H1 (cell line): Measurements from ENCODE around the gene ENTPD8. TPM values are rescaled to one million over a fixed set of nuclear protein-coding genes. Genes with fewer than 3 reads are reported as not detected.
A peak's percentile ranks its signal among the peaks of the same experiment; 100 is the strongest.

ENCODE experiments used
- CTCF ChIA-PET: fragments of 300-600 bp; sonication (Branson Sonifier 250); formaldehyde crosslinking; loops from one replicate; lab custom pipeline; 2021; ENCODE audit not compliant: partially characterized antibody; lab: Charles Lee
- POLR2A ChIA-PET: fragments of 300-600 bp; sonication (Branson Sonifier 250); formaldehyde crosslinking; loops from one replicate; lab custom pipeline; 2021; ENCODE audit warnings: inconsistent platforms; ENCODE audit not compliant: partially characterized antibody; lab: Charles Lee
- DNase-seq, 2 experiments: peaks; one replicate each; pipeline versions ENCODE4 v3.0.0 to v3.0.0-alpha.2; 2010 to 2022; ENCODE audit warnings: low spot score in 2 of 2, low read depth in 1 of 2, mixed read lengths in 1 of 2
- FAIRE-seq: peaks from 2 replicates; lab custom pipeline; 2011; peaks lifted over from hg19 to GRCh38; lab: Jason Lieb, UNC
- H2AFZ ChIP-seq: 2 replicates; pipeline ENCODE4 v1.8.1; 2012; ENCODE audit warnings: low read length, inconsistent platforms
- H2AK5ac ChIP-seq: 2 replicates; pipeline ENCODE4 v1.6.1; 2013; ENCODE audit warnings: low read depth, low read length
- H2BK120ac ChIP-seq: replicated peaks from 2 replicates; pipeline ENCODE3; 2013; ENCODE audit warnings: low read depth, low read length, inconsistent platforms
- H2BK12ac ChIP-seq: 2 replicates; pipeline ENCODE4 v1.6.1; 2013; ENCODE audit warnings: low read depth, low read length
- H2BK15ac ChIP-seq: 2 replicates; pipeline ENCODE4 v1.6.1; 2013; ENCODE audit warnings: low read length
- H2BK20ac ChIP-seq: 2 replicates; pipeline ENCODE4 v1.6.1; 2013; ENCODE audit warnings: low read length
- H2BK5ac ChIP-seq: 2 replicates; pipeline ENCODE4 v1.6.1; 2013; ENCODE audit warnings: low read depth, low read length
- H3K14ac ChIP-seq: 2 replicates; pipeline ENCODE4 v1.6.1; 2013; ENCODE audit warnings: inconsistent platforms; ENCODE audit not compliant: insufficient read length
- H3K18ac ChIP-seq: 2 replicates; pipeline ENCODE4 v1.6.1; 2013; ENCODE audit warnings: low read length; ENCODE audit errors: extremely low read depth
- H3K23ac ChIP-seq: 2 replicates; pipeline ENCODE4 v1.6.1; 2013; ENCODE audit warnings: inconsistent platforms; ENCODE audit not compliant: insufficient read length
- H3K23me2 ChIP-seq: 2 replicates; pipeline ENCODE4 v1.6.1; 2013; ENCODE audit warnings: low read depth, low read length
- H3K27ac ChIP-seq: 2 replicates; pipeline ENCODE4 v1.6.1; 2011; ENCODE audit warnings: low read depth, low read length, inconsistent platforms
- H3K27me3 ChIP-seq, 4 experiments: replicated peaks in 1 of 4; 1 replicate in 1 of 4; 2 replicates in 3 of 4; pipeline versions ENCODE4 v1.6.1 to v1.8.1; 2011 to 2013; ENCODE audit warnings: low read length in 3 of 4, mild to moderate bottlenecking in 3 of 4, inconsistent platforms in 2 of 4, mixed read lengths in 2 of 4, moderate library complexity in 1 of 4; ENCODE audit not compliant: control insufficient read depth in 3 of 4, insufficient read depth in 3 of 4; ENCODE audit errors: extremely low read depth in 1 of 4
- H3K36me3 ChIP-seq, 4 experiments: 2 replicates each; pipeline versions ENCODE4 v1.6.1 to v1.8.1; 2011 to 2013; ENCODE audit warnings: mild to moderate bottlenecking in 4 of 4, low read length in 3 of 4, moderate library complexity in 2 of 4, control low read depth in 1 of 4, inconsistent platforms in 1 of 4; ENCODE audit not compliant: insufficient read depth in 4 of 4, control insufficient read depth in 2 of 4
- H3K4ac ChIP-seq: replicated peaks from 2 replicates; pipeline ENCODE3; 2013; ENCODE audit warnings: low read length, low read depth, mixed read lengths, inconsistent platforms; ENCODE audit not compliant: insufficient read length
- H3K4me1 ChIP-seq, 4 experiments: replicated peaks in 1 of 4; 1 replicate in 1 of 4; 2 replicates in 3 of 4; pipeline versions ENCODE4 v1.6.1 to v1.8.1; 2011 to 2013; ENCODE audit warnings: low read length in 3 of 4, inconsistent platforms in 2 of 4, mixed read lengths in 1 of 4; ENCODE audit not compliant: insufficient read depth in 4 of 4, control insufficient read depth in 3 of 4
- H3K4me2 ChIP-seq, 2 experiments: 2 replicates each; pipeline versions ENCODE4 v1.6.1 to v1.8.1; 2011 to 2013; ENCODE audit warnings: low read depth in 2 of 2, low read length in 2 of 2, control low read depth in 1 of 2, inconsistent platforms in 1 of 2, mild to moderate bottlenecking in 1 of 2; ENCODE audit not compliant: insufficient read depth in 1 of 2
- H3K4me3 ChIP-seq, 4 experiments: fragments of 200-600, 300-600 bp in 1 of 4; sonication (generic), shearing (Covaris generic), sonication (Bioruptor Twin) in 1 of 4; 2 replicates each; pipeline versions ENCODE4 v1.5.1 to v1.8.1; 2011 to 2016; ENCODE audit warnings: low read length in 4 of 4, low read depth in 3 of 4, control low read depth in 2 of 4, inconsistent platforms in 2 of 4, mild to moderate bottlenecking in 2 of 4, mixed read lengths in 1 of 4, moderate library complexity in 1 of 4; ENCODE audit not compliant: insufficient read depth in 2 of 4; ENCODE audit errors: extremely low read depth in 1 of 4
- H3K56ac ChIP-seq: replicated peaks from 2 replicates; pipeline ENCODE3; 2013; ENCODE audit warnings: low read depth, mild to moderate bottlenecking, mixed read lengths, low read length, inconsistent platforms; ENCODE audit not compliant: insufficient read length
- H3K79me1 ChIP-seq: 2 replicates; pipeline ENCODE4 v1.6.1; 2013; ENCODE audit warnings: low read depth, low read length, control low read depth
- H3K79me2 ChIP-seq, 2 experiments: 2 replicates each; pipeline versions ENCODE4 v1.6.1 to v1.8.1; 2012 to 2013; ENCODE audit warnings: low read length in 2 of 2, mild to moderate bottlenecking in 2 of 2, inconsistent platforms in 1 of 2; ENCODE audit not compliant: insufficient read depth in 2 of 2, control insufficient read depth in 1 of 2
- H3K9ac ChIP-seq, 4 experiments: replicated peaks in 1 of 4; 1 replicate in 1 of 4; 2 replicates in 3 of 4; pipeline versions ENCODE4 v1.6.1 to v1.8.1; 2011 to 2013; ENCODE audit warnings: low read depth in 3 of 4, low read length in 3 of 4, control low read depth in 2 of 4, mild to moderate bottlenecking in 2 of 4, moderate library complexity in 2 of 4, inconsistent platforms in 1 of 4; ENCODE audit errors: extremely low read depth in 1 of 4
- H3K9me3 ChIP-seq, 2 experiments: 2 replicates each; pipeline versions ENCODE4 v1.6.1 to v1.8.1; 2012 to 2013; ENCODE audit warnings: mild to moderate bottlenecking in 2 of 2, moderate library complexity in 2 of 2, control low read depth in 1 of 2, inconsistent platforms in 1 of 2, low read depth in 1 of 2, low read length in 1 of 2, mixed read lengths in 1 of 2; ENCODE audit not compliant: insufficient read depth in 2 of 2
- H4K20me1 ChIP-seq, 2 experiments: replicated peaks in 1 of 2; 2 replicates each; pipeline versions ENCODE3 to v1.8.1; 2011 to 2013; ENCODE audit warnings: inconsistent platforms in 2 of 2, low read length in 2 of 2, mild to moderate bottlenecking in 1 of 2; ENCODE audit not compliant: insufficient read depth in 2 of 2, control insufficient read depth in 1 of 2
- H4K5ac ChIP-seq: 2 replicates; pipeline ENCODE4 v1.6.1; 2013; ENCODE audit warnings: low read length, low read depth, mixed read lengths, inconsistent platforms; ENCODE audit not compliant: insufficient read length
- H4K8ac ChIP-seq: 2 replicates; pipeline ENCODE4 v1.8.0; 2013; ENCODE audit warnings: mild to moderate bottlenecking, moderate library complexity, low read length, inconsistent platforms; ENCODE audit not compliant: insufficient read depth; ENCODE audit errors: extremely low read depth
- H4K91ac ChIP-seq: replicated peaks from 2 replicates; pipeline ENCODE3; 2013; ENCODE audit warnings: low read length, mixed read lengths, inconsistent platforms; ENCODE audit not compliant: insufficient read length
- BCL11A ChIP-seq, 2 experiments: IDR thresholded peaks; one replicate each; pipeline ENCODE4 v1.6.1; 2011; ENCODE audit warnings: low read depth in 2 of 2, low read length in 2 of 2, mild to moderate bottlenecking in 2 of 2
- CREB1 ChIP-seq: IDR thresholded peaks from 2 replicates; pipeline ENCODE4 v1.6.1; 2012; ENCODE audit warnings: inconsistent platforms
- EP300 ChIP-seq, 2 experiments: IDR thresholded peaks; 1 replicate in 1 of 2; 2 replicates in 1 of 2; pipeline ENCODE4 v1.6.1; 2011 to 2012; ENCODE audit warnings: low read depth in 2 of 2, low read length in 2 of 2, mild to moderate bottlenecking in 2 of 2, borderline replicate concordance in 1 of 2, inconsistent platforms in 1 of 2, moderate library complexity in 1 of 2
- EZH2 ChIP-seq: fragments of 200-600 bp; sonication (generic); IDR thresholded peaks from 2 replicates; pipeline ENCODE4 v1.7.1; 2012; ENCODE audit warnings: low read depth, mild to moderate bottlenecking, moderate library complexity, low read length, inconsistent platforms; ENCODE audit not compliant: severe bottlenecking
- GABPA ChIP-seq: IDR thresholded peaks from 2 replicates; pipeline ENCODE4 v1.6.1; 2011; ENCODE audit warnings: mild to moderate bottlenecking, low read length, moderate library complexity, borderline replicate concordance; ENCODE audit not compliant: insufficient read depth
- JUN ChIP-seq: IDR thresholded peaks from 2 replicates; pipeline ENCODE4 v1.6.1; 2011; ENCODE audit warnings: low read depth, mild to moderate bottlenecking, improper control_type of control experiment, low read length
- KDM4A ChIP-seq: IDR thresholded peaks from one replicate; pipeline ENCODE4 v1.7.1; 2012; ENCODE audit warnings: low read depth, mild to moderate bottlenecking, moderate library complexity, low read length, inconsistent platforms; ENCODE audit not compliant: severe bottlenecking
- KDM5A ChIP-seq: fragments of 200-600 bp; IDR thresholded peaks from 2 replicates; pipeline ENCODE4 v1.7.1; 2012; ENCODE audit warnings: mild to moderate bottlenecking, low read length, inconsistent platforms, mixed read lengths
- PHF8 ChIP-seq: fragments of 200-600 bp; sonication (generic); conservative IDR thresholded peaks from 2 replicates; pipeline ENCODE4 v1.7.1; 2012; ENCODE audit warnings: low read depth, mild to moderate bottlenecking, inconsistent platforms, low read length, moderate library complexity
- SP1 ChIP-seq: IDR thresholded peaks from 2 replicates; pipeline ENCODE4 v1.6.1; 2011; ENCODE audit warnings: low read depth, low read length
- ZNF274 ChIP-seq: IDR thresholded peaks from 2 replicates; pipeline ENCODE4 v1.7.0; 2012; ENCODE audit warnings: low read length, borderline replicate concordance; ENCODE audit errors: extremely low read depth
- WGBS, 2 experiments: shearing (Covaris generic) in 1 of 2; methylation state at CpG; one replicate each; pipeline versions ENCODE4 v1.1.6 to v1.1.7; 2013 to 2015; ENCODE audit warnings: low lambda C conversion rate in 2 of 2, mixed read lengths in 2 of 2, inconsistent platforms in 1 of 2, low coverage in 1 of 2, missing lambda C conversion rate in 1 of 2; ENCODE audit not compliant: insufficient replicate concordance in 2 of 2, insufficient coverage in 1 of 2, insufficient read length in 1 of 2; ENCODE audit errors: extremely low coverage in 1 of 2, missing lambda C conversion rate in 1 of 2; 5-methylcytosine and 5-hydroxymethylcytosine counted together
- polyA plus RNA-seq, 7 experiments: library from polyadenylated mRNA; depleted of rRNA in 3 of 7; stranded (reverse) in 5 of 7; unstranded in 2 of 7; fragments of >200 nt in 5 of 7; fragments of 200-250 nt in 2 of 7; gene quantifications; 1 replicate in 5 of 7; 2 replicates in 1 of 7; 4 replicates in 1 of 7; pipeline versions ENCODE4 v1.2.1 to v1.2.3, GENCODE V29; 2011 to 2013; ENCODE audit warnings: missing spikeins in 2 of 7, mixed read lengths in 2 of 7
- total RNA-seq: library from RNA; stranded (reverse); fragmentation: NEBNext Ultra II Directional; extraction: Animal tissue kit (Norgen Biotek cat#: 25700); gene quantifications from 2 replicates; pipeline ENCODE4 v1.2.1, GENCODE V29; 2021
- TF ChIP-seq, protein P1 (sequence below): IDR thresholded peaks from 2 replicates; pipeline ENCODE4 v1.6.1; 2011; ENCODE audit warnings: low read depth, mild to moderate bottlenecking, low read length; ENCODE audit not compliant: insufficient read depth

Gene ENTPD8
- total and polyA plus RNA-seq, 2 of the 8 experiments (the other 6 are each of a cell fraction or from before 2014, with no cell fraction given), result 0.48 to 0.51 TPM

DNA sequence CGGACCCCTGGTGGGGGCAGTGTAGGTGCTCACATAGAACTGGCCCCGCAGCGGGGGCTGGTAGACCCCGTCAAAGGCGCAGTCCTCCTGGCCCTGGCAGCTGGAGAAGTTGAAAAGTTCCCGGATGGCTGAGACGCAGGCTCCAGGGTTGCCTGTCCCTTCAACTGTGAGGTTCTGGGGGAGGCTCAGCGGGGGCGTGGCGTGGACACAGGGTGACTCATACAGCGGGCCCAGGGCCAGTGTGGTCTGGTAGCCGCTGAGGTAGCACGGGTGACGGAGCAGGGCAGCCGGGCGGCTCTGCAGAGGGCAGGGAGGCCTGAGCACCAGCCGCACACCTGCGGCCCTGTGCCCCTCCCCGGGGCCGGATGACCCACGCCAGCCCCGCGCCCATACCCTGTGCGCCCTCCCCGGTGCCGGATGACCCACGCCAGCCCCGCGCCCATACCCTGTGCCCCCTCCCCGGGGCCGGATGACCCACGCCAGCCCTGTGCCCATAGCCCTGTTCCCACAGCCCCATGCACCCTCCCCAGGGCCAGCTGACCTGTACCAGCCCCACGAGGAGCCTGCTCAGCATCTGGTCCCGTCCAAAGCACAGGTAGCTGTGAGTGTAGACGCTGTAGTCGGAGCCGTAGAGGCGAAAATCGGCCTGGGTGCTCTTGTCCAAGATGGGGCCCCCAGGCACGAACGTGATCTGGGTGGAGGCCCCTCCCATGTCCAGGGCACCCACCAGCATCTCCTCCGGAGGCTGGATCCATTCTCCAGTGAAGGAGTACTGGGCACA lies 5.0 kb downstream of the ENTPD8 start:
- Histone ChIP-seq H3K9me3 (no peaks in the 10 kb centered on the region), H3K36me3 (no peaks in the 10 kb centered on the region), H3K9ac (no peak overlapping the region), H3K79me2 (no peaks in the 10 kb centered on the region), H3K18ac (no peak overlapping the region), H3K27ac (no peak overlapping the region), H2BK120ac (no peak overlapping the region), H3K4ac (no peak overlapping the region), H4K5ac (no peak overlapping the region), H3K23me2 (no peaks in the 10 kb centered on the region), H3K4me3 (no peak overlapping the region), H3K4me2 (no peak overlapping the region), H3K27me3 (no peaks in the 10 kb centered on the region), H4K20me1 (no peaks in the 10 kb centered on the region), H4K91ac (no peak overlapping the region), H2BK15ac (no peak overlapping the region), H3K14ac (no peak overlapping the region), H3K79me1 (no peaks in the 10 kb centered on the region), H3K23ac (no peak overlapping the region), H2BK5ac (no peak overlapping the region), H2BK12ac (no peak overlapping the region), H2AK5ac (no peak overlapping the region), H2AFZ (no peak overlapping the region), H3K4me1 (no peaks in the 10 kb centered on the region), H4K8ac (peak overlapping the region; percentile 5; the same call in 1 of the 2 replicates), H3K56ac (no peak overlapping the region), H2BK20ac (no peak overlapping the region)
- DNase-seq (no peak), FAIRE-seq (no peak)
- ChIA-PET CTCF (interaction anchor here (1.0 to 2.0 kb wide), 6 partner anchors 9 to 149 kb away, joined by 3 to 8 read pairs (median 4); partner anchors contain the start of genes EXD3, NOXA1 and NRARP), POLR2A (interaction anchor here (1.2 to 1.8 kb wide), 3 partner anchors 10 to 13 kb away, joined by 3 to 8 read pairs (median 5); partner anchors contain the start of genes EXD3 and NOXA1)
- WGBS, 2 experiments, result 91% methylated on average over 39 of the region's 42 CpGs; no CpG with 5 or more reads in 1 of the 2 experiments
- TF ChIP-seq CREB1 (no peak), PHF8 (no peak), KDM5A (no peak), SP1 (no peak), BCL11A (IDR thresholded peaks at IDR 0.05; ENCODE audit: low read depth in 2 of 2, low read length in 2 of 2) (no peak), ZNF274 (no peak), GABPA (no peak), JUN (no peak), EZH2 (no peak), EP300 (IDR thresholded peaks at IDR 0.05; ENCODE audit: borderline replicate concordance in 1 of 2, low read depth in 2 of 2, low read length in 2 of 2) (no peak), KDM4A (no peak)
- TF ChIP-seq, protein P1, sequence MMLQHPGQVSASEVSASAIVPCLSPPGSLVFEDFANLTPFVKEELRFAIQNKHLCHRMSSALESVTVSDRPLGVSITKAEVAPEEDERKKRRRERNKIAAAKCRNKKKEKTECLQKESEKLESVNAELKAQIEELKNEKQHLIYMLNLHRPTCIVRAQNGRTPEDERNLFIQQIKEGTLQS, result no peak
